NCI-H345 (cell line): ENCODE measurements around the gene TNFSF13.
A peak's percentile ranks its signal among the peaks of the same experiment; 100 is the strongest.

Experiments used
- DNase-seq: peaks from one replicate; lab custom pipeline; 2025; lab: John Stamatoyannopoulos, UW

The TNFSF13 gene, protein sequence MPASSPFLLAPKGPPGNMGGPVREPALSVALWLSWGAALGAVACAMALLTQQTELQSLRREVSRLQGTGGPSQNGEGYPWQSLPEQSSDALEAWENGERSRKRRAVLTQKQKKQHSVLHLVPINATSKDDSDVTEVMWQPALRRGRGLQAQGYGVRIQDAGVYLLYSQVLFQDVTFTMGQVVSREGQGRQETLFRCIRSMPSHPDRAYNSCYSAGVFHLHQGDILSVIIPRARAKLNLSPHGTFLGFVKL

DNA sequence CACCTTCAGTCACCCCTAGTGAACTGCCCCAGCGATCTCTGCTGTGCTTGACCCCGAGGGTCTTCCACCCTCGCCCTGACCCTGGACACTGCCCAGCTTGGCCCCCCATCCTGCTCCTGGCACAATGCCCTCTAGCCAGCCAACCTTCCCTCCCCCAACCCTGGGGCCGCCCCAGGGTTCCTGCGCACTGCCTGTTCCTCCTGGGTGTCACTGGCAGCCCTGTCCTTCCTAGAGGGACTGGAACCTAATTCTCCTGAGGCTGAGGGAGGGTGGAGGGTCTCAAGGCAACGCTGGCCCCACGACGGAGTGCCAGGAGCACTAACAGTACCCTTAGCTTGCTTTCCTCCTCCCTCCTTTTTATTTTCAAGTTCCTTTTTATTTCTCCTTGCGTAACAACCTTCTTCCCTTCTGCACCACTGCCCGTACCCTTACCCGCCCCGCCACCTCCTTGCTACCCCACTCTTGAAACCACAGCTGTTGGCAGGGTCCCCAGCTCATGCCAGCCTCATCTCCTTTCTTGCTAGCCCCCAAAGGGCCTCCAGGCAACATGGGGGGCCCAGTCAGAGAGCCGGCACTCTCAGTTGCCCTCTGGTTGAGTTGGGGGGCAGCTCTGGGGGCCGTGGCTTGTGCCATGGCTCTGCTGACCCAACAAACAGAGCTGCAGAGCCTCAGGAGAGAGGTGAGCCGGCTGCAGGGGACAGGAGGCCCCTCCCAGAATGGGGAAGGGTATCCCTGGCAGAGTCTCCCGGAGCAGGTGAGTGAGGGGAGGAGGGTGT, at the start of gene TNFSF13:
TSS of gene TNFSF13 (plus strand) at position 207 of the 776 bp plus-strand sequence. CDS start at position 497, 290 bp downstream.
- no peak for DNase-seq

GRCh38 chr17:7508846-7509245, 49.7 kb upstream of the TNFSF13 start:
- DNase-seq = no peak

DNA sequence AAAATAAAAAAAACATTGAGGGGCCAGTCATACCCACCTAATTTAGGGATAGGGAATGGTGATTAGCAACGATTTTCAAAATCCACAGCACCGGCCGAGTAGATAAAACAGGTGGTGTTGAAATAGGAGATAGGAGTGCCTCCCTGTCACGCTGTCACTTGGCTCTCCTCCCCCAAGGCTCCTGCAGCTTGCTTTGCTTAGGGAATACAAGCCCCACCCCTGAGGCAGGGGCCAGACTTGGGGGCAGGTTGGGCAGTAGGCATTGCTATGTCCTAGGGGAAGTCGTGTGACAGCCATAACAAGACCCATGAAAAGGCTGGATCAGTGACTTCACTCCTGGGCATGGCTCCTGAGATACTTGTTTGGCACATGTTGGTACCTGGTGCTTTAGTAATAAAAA, 48.6 kb upstream of the TNFSF13 start:
- DNase-seq = no peak

- DNase-seq = no peak
Observed at GRCh38 chr17:7511108-7511507, 47.4 kb upstream of the TNFSF13 start.

DNA sequence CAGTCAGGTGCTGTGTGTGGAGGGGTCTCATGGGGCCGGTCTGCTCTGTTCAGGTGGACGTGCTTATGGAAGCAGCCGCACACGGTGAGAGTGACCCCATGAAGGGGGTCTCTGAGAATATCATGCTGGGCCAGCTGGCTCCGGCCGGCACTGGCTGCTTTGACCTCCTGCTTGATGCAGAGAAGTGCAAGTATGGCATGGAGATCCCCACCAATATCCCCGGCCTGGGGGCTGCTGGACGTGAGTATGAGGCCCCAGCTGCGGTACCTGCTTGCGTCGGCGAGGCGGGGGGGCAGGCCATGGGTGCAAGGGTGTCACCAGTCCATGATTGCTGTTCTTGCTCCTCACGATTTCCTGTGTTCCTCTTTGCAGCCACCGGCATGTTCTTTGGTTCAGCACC, 46.4 kb upstream of the TNFSF13 start:
- no peak for DNase-seq

DNA sequence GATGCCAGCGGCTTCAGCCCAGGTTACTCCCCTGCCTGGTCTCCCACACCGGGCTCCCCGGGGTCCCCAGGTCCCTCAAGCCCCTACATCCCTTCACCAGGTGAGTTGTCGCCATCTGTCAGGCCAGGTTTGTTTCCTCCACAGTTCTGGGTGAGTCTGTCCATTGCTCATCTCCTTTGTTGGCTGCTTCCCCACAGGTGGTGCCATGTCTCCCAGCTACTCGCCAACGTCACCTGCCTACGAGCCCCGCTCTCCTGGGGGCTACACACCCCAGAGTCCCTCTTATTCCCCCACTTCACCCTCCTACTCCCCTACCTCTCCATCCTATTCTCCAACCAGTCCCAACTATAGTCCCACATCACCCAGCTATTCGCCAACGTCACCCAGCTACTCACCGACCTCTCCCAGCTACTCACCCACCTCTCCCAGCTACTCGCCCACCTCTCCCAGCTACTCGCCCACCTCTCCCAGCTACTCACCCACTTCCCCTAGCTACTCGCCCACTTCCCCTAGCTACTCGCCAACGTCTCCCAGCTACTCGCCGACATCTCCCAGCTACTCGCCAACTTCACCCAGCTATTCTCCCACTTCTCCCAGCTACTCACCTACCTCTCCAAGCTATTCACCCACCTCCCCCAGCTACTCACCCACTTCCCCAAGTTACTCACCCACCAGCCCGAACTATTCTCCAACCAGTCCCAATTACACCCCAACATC, 45.6 kb upstream of the TNFSF13 start:
- no peak for DNase-seq

DNA sequence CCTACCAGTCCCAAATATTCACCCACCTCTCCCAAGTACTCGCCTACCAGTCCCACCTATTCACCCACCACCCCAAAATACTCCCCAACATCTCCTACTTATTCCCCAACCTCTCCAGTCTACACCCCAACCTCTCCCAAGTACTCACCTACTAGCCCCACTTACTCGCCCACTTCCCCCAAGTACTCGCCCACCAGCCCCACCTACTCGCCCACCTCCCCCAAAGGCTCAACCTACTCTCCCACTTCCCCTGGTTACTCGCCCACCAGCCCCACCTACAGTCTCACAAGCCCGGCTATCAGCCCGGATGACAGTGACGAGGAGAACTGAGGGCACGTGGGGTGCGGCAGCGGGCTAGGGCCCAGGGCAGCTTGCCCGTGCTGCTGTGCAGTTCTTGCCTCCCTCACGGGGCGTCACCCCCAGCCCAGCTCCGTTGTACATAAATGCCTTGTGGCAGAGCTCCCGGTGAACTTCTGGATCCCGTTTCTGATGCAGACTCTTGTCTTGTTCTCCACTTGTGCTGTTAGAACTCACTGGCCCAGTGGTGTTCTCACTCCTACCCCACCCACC, 44.6 kb upstream of the TNFSF13 start:
- DNase-seq = no peak

DNA sequence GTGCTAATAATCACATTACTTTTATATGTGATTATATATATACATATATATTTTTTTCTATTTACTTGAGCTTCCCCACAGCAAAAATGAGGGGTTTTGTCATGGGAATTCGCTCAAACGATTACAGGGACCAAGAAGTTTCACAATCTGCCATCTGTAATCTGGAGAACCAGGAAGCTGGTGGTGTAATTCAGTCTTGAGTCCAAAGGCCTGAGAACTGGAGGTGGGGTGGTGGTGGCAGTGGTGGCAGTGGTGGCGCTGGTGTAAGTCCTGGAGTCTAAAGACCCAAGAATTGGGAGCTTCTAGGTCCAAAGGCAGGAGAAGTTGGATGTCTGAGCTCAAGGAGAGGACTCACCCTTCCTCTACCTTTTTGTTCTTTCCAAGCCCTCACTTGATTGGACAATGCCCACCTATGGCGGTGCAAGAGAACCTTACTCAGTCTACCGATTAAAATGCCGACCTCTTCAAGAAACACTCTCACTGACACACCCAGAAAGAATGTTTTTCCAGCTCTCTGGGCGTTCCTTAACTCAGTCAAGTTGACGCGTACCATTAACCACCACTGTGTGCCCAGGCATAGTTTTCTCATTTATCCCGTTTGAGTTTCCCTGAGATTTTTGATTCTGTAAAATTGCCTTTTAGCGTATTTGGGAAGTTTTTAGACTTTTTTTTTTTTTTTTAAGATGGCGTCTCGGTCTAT, 42.5 kb upstream of the TNFSF13 start:
- DNase-seq = no peak

DNA sequence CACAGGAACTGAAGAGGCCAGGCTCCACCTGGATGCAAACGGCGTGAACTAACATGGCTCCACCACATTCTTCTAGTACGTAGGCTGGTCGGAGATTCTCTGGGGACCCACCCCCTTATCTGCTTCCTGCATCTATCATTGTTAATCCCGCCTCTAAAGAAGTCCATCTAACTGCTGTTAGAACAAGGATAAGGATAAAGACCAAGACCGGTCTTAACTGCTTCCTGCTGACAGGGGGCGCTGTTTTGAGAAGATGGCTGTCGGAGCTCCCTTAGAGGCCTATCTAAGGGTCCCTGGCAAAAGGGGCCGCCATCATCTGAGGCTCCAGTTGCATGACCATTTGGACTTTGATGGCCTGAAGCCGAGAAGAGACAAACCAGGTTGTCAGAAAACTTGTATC, 35.5 kb upstream of the TNFSF13 start:
- DNase-seq = no peak

GRCh38 chr17:7528842-7529241, 29.7 kb upstream of the TNFSF13 start:
- DNase-seq = no peak

DNA sequence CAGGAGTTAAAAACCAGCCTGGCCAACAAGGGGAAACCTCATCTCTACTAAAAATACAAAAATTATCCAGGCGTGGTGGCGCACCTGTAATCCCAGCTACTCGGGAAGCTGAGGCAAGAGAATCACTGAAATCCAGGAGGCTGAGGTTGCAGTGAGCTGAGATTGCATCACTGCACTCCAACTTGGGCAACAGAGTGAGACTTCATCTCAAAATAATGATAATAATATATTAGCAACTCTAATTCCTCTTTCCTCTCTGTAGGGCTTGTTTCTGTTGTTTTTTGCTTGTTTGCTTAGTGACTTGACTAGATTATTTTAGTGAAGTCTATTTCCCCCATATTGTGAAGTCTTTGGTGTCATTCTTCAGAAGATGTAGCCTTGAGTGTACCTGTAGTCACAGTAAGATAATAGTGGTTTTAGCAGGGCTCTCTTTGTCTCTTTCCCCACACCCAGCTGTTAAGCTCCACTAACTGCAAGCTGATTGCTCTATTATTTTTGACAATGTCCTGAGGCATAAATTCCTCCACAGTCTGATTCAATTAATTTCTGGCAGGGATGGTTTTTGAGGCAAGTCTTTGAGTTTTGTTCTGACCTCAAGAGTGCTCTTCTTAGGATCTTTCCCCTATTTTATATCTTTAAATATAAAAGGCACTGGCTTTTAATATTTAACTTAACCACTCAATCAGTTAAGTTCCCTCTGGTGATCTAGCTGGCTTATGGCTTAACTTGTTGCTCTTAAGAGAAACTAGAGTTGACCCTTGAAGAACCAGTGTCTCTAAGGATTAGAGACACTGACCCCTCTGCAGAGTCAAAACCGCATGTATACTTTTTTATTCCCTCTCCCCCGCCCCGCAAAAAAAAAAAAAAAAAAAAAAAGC, 28.3 kb upstream of the TNFSF13 start:
- DNase-seq = no peak

DNA sequence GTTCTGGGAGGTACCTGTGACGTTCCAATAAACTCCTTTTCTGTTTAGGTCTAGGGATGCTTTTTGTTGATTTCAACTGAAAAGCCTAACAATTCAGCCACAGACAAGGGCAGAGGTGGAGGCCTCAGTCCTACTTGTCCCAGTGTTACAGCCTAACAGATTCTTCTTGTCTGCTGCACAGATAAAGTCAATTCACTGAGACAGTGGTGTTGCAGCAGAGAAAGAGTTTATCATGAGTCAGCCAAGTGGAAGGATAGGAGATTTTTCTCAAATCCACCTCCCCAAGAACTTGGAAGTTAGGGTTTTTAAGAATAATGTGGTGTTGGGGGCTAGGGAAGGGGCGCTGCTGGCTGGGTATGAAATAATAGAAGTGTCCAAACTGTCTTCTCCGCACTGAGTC, 20.5 kb upstream of the TNFSF13 start:
- DNase-seq = no peak

DNA sequence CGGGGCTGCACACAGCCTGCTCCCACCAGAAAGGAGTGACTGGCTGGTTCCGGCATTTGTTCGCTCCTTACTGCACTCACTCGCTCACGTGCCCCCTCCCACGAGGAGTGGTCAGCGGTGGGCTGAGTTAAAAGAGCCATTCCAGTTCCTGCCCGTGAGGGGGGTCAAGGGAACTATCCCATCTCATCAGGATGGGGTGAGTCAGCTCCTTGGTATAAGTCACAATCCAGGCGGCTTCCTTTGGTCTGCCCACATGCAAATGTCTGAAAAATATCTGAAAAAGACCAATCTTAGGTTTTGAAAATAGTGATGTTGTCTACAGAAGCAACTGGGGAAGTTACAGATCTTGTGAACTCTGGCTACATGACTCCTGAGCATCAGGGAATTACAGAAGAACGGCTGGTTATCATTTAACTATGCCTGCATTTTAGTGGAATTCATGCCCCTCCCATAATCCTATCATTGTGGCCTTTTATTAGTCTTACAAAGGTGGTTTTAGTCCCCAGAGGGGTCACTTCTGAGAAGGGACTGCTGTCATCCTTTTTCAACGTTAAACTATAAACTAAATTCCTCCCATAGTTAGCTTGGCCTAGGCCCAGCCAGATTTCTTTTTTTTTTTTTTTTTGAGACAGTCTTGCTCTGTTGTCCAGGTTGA, 19.5 kb upstream of the TNFSF13 start:
- no peak for DNase-seq

GRCh38 chr17:7541074-7541621, 17.4 kb upstream of the TNFSF13 start:
- DNase-seq = no peak

GRCh38 chr17:7544911-7545310, 13.6 kb upstream of the TNFSF13 start:
- no peak for DNase-seq

DNA sequence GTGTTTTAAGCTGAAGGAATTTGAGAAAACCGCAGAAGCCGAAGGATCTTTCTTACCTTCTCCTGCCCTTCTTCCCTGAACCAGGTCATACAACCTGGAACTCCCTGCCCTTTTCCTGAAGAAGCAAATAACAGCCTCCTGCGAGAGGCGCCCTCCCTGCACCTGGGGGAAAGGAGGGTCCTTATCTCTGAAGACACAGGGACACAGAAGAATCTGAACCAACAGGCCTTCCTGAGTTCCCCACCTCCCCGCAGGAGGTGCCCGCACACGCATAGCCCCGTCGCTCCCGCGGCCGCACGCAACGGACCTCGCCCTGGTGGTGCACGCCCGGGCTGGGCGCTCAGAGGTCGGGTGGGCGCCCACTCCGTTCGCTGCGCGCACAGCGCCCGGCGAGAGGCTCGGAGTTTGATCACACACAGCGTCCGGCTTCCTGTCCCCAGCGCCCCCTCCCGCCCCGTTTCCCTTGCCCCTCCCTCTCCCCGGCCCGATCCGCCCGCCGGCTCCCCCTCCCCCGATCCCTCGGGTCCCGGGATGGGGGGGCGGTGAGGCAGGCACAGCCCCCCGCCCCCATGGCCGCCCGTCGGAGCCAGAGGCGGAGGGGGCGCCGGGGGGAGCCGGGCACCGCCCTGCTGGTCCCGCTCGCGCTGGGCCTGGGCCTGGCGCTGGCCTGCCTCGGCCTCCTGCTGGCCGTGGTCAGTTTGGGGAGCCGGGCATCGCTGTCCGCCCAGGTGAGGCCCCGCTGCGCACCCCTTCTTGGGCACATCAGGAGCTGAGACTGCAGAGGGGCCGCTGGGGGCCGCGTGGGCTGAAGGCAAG, 9.8 kb upstream of the TNFSF13 start, which contains the start of gene TNFSF12:
TSS of gene TNFSF12 (plus strand) at position 474 of the 816 bp plus-strand sequence. CDS start at position 570, 96 bp downstream.
- DNase-seq = peak; percentile 12

DNA sequence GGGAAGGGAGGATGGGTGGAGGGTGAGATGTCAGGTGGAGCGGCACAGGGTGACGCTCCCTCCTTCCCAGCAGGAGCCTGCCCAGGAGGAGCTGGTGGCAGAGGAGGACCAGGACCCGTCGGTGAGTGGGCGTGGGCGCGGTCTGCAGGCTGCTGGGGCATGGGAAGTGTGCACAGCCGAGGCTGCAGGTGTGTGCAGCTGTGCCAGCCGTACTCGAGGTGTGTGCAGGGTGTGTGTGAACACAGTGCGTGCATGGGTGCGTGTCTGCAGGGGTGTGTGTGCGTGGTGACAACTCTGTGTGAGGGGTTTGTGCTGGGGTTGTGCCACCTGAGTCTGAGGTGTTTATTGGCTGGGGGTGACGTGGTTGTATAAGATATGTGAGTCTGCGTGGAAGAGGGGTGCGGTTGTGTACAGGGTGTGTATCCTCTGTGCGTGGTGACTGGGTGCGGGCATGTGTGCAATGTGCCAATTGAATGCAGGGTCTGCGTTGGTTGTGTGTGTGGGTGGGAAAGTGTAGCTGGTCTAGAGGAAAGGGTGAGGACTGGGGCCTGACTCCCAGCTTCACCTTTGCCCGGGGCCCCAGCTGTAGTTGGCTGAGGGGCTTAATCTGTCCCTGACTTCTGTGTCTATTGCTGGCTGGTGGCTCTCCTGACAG, 9.0 kb upstream of the TNFSF13 start:
- no peak for DNase-seq

GRCh38 chr17:7550344-7550743, 8.2 kb upstream of the TNFSF13 start:
- DNase-seq = no peak

DNA sequence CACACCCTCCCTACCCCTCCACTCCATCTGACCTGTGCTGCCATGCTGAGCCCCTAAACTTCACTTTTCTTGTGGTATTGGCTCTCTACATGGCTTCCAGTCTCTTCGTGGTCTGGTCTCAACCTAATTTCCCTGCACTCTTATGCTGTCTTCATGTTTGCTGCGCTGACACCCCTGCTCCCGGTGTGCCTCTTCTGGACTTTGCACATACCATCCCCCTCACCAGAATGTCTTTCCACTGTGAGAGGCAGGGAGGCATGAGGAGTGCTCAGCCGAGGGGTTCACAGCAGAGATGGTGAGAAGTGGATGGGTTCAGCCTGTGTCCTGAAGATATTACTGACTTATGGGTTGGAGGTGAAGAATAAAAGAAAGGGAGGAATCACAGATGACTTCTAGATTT, 7.2 kb upstream of the TNFSF13 start:
- no peak for DNase-seq
